HG03066 (cell line): Measurements from ENCODE around the gene CSMD2.

Experiments
- ATAC-seq: cut with Tn5 transposase; IDR thresholded peaks from one replicate; pipeline ENCODE4 v1.9.1; 2021; ENCODE audit warnings: low read depth; ENCODE audit not compliant: unreplicated experiment

Gene CSMD2

DNA sequence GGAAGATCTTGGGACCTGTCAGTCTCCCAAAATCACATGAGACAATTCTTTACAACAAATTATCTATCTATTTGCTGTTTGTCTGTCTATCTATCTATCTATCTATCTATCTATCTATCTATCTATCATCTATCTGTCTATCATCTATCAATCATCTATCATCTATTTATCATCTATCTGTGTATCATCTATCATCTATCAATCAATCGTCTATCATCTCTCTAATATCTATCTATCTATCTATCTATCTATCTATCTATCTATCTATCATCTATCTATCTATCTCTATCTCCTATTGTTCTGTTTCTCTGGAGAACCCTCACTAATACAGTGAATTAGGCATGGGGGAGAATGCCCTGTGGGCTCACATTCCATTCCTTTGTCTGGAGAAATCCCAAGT, 374.5 kb downstream of the CSMD2 start:
- ATAC-seq: no peak

DNA sequence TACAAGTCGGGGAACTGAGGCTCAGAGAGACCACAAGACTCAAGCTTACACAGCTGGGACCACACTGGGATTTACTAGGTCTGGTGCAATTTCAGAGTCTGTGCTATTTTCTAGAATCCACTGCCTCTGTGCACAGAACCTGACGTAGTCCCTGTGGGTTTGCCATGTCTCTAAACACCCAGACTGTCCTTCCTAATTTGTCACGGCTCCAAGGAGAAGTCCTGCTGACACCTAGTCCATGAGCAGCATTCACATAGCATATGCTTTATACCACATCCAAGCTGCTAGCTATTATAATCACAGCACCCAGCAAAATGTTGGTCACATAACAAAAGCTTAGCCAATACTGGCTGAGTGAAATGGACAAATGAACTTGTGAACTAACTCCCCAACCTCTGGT, 380.2 kb downstream of the CSMD2 start:
- ATAC-seq: no peak

DNA sequence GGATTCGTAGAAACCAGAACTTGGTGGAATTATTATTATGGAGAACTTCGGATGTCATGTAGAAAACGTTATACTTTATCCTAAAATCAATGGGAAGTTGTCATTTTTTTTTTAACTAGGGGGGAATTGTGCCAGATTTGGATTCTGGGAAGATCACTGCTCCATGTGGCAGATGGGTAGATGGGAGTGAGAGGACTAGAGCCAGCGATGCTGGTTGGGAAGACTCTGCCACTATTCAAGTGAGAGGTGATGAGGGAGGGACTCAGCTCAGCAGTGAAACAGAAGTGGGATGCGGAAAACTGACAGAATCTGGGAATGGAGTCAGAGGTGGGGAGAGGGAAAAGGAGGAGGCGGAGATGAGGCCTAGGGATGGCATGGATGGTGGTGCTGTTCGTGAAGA, 382.3 kb downstream of the CSMD2 start:
- ATAC-seq: no peak

DNA sequence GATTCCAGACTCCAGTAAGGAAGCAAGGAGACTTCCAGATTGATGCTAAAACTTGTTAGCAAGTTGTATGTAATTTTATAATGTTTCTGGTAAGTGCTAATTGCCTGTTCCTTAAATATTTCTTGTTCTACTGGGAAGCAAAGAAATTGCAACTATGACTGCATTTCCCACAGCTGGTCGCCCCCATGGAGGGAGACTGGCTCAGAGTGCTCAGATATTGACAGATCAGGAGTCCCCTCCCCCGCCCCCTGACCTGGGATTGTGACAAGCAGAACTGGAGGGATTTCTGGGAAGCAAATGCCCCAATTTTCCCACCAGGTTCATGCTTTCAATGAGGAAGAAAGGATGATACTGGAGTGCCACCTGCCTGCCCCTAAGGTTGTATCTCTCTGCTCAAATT, 383.4 kb downstream of the CSMD2 start:
- no peak for ATAC-seq

DNA sequence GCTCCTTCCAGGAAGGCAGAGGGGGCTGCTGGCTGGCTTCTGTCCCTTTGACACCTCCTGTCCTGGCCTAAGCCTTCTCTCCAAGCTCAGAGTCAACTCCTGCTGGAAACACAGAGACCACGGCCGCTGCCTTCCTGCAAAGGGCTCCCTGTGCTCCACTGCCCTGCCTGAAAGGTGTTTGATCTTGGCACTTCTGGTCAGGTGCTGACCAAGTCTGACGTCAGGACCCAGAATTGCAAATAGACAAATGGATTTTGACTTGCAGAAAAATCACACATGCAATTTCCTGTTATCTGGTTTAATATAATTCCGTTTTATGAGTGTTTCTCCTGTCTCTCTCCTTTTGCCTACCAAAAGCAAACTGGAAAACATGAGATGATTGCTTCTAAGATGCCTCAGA, 387.7 kb downstream of the CSMD2 start:
- ATAC-seq: no peak

DNA sequence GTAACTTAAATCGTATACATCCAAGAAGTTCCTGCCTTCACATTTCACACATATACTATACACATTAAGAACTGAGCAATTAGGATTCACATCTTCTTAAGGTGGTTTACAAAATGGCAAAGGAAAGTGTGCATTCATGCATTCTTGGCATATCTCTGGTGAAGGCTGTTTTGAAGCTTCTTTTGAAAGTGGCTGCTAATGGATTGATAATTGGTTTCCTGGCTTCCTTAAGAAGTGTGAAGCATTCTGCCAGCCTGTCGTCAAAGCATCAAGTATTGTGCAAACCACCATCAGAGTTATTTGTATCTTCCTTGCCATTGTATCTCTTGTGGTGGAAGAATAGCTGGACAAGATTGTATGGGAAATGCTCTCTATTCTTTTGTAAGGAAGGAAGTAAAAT, 396.2 kb downstream of the CSMD2 start:
- ATAC-seq: no peak

DNA sequence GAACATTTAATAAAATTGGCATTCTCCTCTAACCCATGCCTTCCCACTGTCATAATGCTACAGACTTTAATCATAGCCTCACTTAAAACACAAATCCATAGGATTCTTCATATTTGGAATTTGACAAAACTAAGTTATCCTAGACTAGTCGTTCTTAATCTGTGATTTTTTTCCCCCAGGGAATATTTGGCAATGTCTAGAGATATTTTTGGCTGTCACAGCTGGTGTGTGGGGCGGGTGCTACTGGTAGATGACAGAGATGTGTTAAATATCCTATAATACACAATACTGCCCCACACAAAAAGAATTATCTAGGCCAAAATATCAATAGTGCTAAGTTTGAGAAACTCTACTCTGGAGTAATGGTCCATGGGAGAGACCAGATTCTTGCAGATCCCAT, 396.9 kb downstream of the CSMD2 start:
- no peak for ATAC-seq

DNA sequence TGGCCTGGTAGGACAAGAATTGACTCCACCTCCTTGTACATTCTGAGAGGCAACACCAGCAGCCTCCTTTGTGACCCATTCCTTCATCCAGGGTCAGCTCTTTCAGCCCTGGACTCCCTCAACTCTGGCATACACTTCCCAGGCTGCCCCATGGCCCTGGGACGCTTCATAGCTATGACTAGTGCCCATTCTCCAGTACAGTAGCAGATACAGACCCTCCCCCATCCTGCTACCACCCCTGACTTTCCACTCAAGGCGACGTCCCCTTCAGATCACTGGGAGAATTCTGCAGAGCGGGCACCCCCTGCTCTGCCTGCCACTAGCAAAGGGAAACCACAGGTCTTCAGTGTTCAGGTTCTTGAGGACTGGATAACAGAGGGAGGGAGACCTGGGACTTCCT, 400.9 kb downstream of the CSMD2 start:
- no peak for ATAC-seq

DNA sequence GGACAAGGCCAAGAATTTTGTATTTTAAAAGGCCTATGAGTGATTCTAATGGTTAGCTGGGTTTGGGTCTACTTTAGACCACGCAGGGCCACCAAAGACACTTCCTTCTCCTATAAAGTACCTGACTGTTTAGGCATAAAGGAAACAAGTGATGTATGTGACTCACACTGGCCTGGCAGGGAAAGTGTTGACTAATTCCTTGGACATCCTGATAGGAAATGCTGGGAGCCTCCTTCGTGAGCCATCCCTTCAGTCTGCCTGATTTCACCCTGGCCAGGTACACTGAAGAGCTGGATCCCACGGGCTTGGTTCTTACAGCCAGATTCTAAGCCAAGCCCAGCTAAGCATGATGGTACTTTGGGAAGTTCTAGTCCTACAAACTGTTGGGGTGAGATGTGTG, 401.6 kb downstream of the CSMD2 start:
- ATAC-seq: no peak

DNA sequence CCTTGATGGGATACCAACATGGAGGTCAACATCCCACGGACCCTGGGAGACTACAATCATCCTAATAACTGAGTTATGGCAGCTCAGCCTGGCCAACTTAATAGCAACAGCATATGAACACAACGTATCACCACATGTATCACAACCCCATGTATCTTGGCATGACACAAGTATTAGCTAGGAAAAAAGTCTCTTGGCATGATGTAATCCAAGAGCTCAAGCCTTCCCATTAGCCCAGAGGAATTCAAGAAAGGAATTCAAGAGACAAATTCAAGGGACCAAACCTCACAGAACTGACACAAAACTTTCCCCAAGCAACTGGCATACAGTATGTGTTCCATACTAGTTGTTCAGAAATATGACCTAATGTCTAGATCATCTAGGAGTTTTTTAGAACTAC, 402.1 kb downstream of the CSMD2 start:
- no peak for ATAC-seq

DNA sequence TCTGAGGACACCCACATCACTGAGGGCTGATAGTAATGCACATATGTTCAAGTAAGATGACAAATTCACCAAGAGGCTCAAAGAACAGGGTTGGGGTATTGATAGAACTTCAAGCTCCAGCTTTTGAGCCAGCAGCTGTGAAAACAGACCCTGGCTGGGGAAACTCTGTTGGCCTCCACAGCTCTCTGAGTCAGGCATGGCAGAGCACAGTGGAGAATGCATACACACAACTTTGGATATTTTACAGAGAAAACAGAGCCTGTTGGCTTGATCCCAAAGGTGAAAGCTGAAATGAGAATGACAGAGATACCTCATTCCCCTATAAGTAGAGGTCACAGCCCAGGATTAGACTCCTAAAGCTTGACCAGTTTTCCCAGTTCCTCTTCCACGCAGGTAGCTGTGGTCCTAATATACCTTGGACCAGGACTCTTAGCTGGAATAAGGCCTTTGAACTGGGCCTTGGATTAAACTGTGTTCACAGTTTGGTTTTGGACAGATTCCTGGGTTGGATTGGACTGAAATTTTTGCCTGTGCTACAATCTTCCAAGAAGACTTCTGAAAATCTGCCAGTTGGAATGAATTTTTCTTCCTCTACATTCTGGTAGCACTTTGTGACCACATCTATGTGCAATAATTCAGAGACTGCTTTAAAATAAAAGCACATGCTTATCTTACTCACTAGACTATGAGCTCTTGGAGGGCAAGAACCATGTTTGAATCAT, 402.8 kb downstream of the CSMD2 start:
- no peak for ATAC-seq

DNA sequence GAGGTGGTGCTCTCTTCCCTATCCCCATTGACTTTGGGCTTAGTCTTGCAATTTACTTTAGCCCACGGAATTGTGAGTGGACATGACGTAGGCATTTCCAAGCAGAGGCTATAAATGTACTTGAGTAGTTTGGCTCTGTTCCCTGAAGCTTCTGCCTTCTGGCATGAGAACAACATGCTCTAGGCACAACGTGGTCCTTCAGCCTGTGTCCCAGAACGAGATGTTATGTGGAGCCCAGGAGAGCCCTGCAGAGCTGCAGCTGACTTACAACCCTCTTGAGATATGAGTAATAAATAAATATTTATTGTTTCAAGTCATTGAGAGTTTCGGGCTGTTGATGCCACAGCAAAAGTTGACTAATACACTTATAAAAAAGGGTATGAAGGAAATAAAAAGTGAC, 406.3 kb downstream of the CSMD2 start:
- no peak for ATAC-seq

DNA sequence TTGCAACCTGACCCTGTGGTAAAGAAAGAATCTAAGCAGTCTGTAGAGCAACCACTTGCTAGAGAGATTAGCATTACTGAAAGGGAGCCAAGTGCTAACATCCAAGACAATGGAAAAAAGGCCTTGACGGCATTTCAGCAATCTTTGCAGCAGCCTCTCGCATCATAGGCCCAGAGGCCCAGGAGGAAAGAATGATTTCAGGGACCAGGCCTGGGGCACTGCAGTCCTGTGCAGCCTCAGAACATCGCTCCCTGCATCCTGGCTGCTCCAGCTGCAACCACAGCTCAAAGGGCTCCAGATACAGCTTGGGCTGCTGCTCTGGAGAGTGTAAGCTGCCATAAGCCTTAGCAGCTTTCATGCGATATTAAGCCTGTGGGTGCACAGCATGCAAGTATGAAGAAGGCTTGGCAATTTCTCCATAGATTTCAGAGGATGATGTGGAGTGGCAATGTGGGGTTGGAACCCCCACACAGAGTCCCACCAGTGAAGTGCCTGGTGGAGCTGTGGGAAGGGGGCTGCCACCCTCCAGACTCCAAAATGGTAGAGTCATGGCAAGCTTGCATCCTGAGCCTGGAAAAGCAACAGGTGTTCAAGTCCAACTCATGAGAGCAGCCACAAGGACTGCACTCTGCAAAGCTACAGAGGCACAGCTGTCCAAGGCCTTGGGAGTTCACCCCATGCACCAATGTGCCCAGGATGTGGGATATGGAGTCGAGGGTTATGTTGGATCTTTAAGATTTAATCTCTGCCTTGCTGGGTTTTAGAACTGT, 411.8 kb downstream of the CSMD2 start:
- no peak for ATAC-seq

DNA sequence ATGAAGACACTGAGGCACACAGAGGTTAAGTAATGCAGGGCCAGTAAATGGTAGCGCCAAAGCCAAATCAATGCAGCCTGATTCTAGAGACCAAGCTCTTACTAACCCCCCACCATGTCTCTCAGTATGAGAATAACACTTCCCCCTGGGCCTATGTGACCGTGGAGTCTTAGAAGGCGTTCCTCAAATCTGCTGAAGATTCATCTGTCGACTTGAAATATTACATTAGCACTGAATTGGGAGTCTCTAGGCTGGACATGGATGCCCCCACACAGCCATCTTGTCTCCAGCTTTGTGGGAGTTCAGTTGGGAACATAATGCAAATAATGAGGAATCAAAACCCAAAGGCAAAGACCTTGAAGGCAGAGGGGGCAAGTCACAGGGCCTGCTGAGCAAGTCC, 419.1 kb downstream of the CSMD2 start:
- ATAC-seq: no peak

DNA sequence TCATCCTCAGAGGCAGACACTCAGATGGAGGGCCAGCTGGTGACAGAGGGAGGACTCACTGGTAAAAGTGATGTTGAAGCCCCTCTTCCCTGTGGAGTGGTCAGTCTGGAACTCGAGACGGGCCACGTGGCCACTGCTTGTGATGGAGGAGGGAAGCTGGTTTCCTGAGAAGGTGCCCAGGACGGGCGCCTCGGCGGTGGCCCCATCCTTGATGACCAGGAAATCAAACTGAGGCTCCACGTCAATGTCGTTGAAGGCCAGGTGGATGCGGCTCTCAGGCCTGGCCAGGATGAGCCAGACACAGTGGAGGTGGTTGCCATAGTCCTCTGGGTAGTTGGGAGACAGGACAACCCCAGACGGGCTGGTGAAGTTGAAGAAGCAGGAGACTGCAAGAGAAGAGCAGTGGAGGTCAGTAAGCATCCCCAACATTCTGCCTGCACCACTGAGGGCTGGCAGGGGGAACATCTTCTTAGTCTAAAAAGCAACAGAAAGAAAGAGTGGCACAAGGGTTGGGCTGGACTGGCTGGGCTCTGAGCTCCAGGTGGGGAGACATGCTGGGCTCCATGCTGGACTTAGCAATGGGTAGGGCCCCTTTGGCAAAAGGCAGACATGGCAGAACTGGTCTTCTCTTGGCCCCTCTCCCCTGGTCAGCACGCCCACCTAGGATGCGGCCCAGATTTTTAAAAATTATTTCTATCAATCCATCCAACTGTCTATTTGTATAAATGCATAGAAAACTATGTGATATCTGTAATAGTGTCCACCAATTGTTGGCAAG, 421.6 kb downstream of the CSMD2 start:
- ATAC-seq: no peak

DNA sequence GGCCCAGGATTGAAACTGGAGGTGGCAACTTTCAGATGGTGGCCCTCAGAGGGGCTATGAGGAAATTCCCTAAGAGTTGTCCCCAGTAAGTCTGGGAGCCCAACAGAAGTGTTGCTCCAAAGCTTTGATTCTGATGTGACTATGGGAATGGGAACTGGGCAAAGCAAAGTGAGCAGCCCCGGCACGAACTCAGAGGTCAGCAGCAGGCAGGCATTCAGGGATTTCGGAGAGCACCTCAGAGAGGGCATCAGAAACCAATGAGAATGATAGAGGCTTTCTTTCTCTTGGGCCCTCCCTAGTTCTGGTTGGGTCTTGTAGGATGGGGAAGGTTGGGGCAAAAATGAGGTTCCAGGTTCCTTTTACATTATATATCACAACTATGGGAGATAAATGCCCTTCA, 422.4 kb downstream of the CSMD2 start:
- no peak for ATAC-seq

DNA sequence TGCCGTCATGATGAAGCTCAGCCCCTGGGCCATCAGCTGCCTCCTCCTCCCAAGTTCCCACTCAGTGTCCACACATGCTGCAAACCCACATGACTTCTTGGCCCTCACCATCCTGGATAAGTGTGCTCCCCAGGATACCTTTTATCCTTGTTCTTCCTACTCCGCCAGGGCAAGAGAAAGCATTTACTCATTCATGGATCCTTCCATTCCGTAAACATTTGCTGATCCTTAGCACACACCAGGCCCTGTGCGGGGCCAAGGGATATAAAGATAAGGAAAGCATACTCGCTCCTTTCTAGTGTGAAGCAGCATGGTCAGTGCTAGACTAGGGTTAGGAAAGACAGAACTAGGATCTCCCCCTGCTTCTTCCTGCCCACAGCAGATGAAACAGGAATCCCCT, 423.3 kb downstream of the CSMD2 start:
- no peak for ATAC-seq

DNA sequence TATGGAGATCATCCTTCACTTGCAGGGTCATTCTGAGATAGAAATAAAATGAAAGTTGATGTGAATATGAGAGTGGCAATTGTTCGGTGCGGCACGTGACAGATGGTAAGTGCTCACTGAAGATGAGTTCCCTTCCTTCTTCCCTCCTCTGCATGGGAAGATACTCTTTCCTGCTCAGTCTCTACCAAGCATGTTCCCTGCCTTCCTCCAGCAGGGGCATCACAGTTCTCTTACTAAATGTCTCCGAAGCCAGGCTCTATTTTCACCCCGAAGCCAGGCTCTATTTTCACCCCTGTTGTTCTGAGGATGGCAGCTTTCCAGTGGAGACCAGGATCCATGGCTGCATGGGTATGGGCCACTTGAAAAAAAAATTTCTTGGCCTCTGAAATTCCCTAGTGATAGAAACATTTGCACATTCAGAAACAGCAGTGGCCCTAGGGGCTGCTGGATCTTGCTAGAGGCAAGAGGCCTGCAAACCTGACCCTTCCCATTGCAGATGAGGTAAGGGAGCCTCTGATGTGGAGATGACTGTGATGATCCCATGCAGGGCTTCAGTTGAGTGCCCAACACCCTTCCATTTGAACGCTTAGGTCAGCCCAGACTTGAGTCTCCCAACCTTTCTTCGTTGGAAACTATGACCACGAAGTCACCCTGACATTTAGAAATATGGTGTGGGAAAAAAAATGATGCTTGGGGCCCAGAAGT, 424.8 kb downstream of the CSMD2 start:
- no peak for ATAC-seq

DNA sequence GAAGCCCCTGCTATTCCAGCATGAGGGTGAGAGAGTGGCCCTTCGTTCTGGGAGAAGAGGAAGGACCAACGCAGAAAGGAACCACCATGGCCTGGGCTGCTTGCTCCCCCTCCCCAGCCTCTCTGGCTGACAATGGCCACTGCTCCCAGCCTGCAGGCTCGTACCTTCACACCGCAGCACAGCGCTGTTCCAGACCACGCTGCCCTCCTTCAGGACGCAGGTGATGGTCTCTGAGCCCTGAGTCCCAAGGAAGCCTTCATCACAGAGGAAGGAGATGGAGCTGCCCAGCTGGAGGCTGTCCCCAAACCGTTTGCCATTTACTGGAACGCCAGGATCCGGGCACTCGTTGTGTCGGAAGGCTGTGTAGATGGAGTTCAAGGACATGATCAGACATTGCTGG, 426.1 kb downstream of the CSMD2 start:
- no peak for ATAC-seq

DNA sequence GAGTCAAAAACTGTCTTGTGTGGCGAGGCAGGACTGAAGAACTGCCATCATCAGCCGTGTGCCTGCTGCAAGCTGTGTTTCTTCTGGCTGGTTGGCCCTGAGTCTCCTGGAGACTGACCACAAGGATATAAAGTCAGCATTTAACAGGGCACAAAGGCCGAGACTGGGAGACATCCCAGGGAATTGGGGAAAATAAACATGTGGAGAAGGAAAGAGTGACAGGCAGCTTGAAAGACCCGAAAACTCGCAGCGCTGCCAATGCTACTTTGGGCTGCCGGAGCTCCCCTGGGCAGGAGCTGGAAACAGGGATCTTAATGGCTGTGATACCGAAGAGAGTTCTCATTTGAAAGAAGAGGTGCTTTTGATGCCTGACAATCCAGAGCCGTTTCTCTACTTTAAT, 426.5 kb downstream of the CSMD2 start:
- no peak for ATAC-seq

DNA sequence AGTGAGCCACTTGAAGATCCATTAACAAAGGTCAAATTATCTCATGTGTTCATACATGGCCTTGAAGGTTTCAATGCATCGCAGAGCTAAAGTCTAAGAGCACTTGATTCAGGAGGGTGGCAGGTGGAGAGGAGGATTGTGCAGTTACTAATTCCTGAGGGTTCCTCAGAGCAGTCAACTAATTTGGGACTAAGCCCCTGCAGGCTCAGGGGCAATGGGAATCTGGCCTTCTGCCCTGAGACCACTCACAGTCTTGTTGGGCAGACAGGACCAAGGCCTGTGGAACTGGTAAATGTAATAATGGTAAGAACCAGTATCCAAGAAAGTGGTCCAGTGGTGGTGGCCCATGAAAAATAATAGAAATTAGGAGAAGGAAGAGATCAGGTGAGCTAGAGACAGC, 428.5 kb downstream of the CSMD2 start:
- ATAC-seq: no peak
